GM18505 (cell line): ENCODE data around the gene TBX1.
"Not testable (repeated sequence)": the region's sequence is repeated elsewhere in the genome, so short reads cannot be mapped to it uniquely, and the experiment has no call there.

ENCODE experiments used
- ATAC-seq: cut with Tn5 transposase; IDR thresholded peaks from one replicate; pipeline ENCODE4 v1.9.1; 2021; ENCODE audit not compliant: unreplicated experiment
- POLR2A ChIP-seq: IDR thresholded peaks from 4 replicates; pipeline ENCODE4 v1.6.1; 2011; ENCODE audit warnings: borderline replicate concordance; ENCODE audit not compliant: insufficient read depth, insufficient read length; ENCODE audit errors: extremely low read depth

The TBX1 gene

DNA sequence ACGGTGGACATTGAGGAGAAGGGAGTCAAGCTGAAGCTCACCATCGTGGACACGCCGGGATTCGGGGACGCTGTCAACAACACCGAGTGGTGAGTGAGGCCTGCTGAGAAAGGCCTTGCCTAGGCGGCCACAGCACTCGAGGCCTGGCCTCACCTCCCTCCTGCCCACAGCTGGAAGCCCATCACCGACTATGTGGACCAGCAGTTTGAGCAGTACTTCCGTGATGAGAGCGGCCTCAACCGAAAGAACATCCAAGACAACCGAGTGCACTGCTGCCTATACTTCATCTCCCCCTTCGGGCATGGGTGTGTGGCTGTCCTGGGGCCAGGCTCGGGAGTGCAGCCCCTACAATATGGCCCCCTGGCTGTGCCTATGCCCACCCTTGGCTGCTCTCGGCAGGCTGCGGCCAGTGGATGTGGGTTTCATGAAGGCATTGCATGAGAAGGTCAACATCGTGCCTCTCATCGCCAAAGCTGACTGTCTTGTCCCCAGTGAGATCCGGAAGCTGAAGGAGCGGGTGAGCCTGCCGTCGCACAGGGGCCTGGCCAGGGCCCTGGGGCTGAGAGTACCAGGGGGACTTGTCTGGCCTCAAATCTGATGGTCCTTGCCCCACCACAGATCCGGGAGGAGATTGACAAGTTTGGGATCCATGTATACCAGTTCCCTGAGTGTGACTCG, 40.3 kb upstream of the TBX1 start:
- ATAC-seq = no peak
- no peak for TF ChIP-seq POLR2A

DNA sequence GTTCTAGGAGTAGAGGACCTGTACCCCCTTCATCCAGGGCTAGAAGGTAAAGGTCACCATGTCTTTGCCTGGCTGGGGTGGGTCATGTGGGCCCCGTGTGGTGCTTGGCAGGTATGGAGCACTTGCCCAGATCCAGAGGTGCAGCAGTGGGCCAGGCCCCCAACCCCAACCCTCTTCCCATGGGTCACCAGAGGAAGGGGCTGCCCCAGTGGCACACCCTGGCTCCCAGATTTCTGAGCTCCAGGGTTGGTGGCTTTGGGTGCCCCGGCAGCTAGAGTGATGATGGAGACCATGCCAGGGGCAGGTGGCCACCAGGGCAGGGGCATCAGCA, 39.6 kb upstream of the TBX1 start:
- ATAC-seq = no peak
- no peak for TF ChIP-seq POLR2A

DNA sequence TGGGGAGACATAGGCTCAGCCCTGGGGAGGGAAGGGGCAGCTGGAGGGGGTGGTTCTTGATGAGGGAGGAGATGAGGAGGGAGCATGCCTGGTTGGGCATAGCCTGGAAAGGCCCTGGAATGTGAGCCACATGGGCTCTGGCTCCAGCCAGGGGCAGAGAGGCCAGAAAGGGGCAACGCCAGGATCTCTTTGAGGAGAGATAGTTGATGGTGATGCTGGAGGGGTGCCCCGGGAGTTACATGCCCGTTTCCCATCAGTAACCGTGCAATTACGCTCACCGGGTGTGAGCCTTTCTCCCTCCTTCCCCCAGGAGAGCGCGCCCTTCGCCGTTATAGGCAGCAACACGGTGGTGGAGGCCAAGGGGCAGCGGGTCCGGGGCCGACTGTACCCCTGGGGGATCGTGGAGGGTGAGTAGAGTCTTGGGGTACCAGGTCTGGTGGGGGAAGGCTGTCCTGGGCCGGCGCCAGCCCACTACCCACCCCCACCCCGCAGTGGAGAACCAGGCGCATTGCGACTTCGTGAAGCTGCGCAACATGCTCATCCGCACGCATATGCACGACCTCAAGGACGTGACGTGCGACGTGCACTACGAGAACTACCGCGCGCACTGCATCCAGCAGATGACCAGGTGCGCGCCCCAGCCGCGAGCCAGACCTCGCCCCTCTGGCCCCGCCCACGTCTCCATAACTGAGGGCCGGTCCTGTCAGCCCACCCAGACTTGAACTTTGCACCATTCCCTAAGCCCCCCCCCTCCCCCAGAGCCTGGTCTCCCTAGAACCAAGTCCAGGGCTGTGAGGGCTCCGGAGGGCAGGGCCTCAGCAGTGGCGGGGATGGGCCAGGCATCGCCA, 39.0 kb upstream of the TBX1 start:
- no peak for ATAC-seq
- TF ChIP-seq POLR2A = no peak

DNA sequence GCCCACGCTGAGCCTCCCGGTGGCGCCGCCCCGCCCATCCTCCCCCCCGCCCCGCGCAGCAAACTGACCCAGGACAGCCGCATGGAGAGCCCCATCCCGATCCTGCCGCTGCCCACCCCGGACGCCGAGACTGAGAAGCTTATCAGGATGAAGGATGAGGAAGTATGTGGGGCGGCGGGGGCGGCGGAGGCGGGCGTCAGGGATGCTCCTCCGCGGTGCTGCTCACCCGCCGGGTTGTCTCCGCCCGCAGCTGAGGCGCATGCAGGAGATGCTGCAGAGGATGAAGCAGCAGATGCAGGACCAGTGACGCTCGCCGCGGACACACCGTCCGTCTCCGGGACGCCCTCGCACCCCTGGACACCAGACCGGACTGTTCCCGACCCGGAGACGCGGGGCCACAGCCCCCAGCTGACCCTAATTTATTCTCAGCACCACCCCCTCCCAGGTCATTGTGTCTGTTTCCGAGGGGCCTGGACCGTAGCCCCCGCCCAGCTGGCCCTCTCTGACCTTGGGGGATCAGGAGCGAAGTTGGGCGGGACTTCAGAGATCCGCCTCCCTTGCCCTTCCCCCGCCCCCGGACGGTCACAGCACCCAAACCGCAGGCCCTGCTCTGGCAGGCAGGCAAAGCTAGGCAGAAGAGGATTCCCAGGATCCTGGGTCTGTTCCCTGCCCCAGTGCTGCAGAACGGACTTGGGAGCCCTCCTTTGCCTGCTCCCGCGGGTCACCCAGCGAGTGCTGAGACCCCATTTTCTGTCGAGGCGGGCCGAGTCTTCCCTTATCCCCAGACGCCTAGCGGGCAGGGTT, 38.2 kb upstream of the TBX1 start:
- no peak for TF ChIP-seq POLR2A
- ATAC-seq = no peak

DNA sequence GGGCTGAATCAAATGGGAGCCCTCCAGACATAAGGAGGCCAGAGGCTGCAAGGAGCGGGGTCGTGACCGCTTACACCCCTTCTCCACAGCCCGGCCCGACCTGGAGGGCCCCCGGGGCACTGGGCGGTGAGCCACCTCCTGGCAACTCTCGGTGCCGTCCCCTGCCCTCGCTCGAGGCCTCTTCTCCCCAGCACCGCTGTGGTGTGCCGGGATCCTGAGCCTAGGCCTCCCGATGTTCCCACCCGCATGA, 37.7 kb upstream of the TBX1 start:
- TF ChIP-seq POLR2A = no peak
- ATAC-seq = no peak

DNA sequence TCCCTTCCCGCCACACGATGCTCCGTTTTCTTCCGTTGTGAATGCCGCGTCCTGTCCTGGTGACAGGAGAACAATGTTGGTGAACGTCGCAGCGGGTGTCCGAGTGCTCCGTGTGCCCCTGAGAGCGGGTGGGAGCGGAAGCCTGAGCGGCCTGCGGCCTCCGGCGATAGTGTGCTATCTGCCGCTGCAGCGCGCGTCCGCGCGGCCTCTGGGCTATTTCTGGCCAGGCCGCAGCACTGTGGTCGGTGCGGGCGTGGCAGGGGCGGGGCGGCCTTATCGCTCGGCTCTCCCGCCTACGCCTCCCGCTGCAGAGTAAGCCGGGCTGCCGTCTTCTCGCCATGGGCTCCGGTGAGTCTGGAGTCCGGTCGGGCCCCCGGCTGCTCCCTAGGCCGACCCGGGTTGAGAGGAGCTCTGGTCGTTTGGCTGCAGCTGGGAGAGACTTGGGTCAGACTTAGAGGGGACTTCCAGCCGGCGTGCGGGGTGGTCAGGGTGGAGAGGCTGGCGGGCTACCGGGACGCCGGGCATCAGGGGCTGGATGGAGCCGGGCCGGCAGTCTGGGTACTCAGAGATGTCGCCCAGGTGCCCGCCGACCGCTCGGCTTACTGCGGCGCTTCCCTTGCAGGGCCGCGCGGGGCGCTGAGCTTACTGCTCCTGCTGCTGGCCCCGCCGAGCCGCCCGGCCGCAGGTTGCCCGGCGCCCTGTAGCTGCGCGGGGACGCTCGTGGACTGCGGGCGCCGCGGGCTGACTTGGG, 37.2 kb upstream of the TBX1 start, which contains the start of gene GP1BB:
GP1BB (plus strand) TSS at position 308 of the 751 bp plus-strand sequence; CDS start at position 339, 31 bp downstream.
- no peak for ATAC-seq
- TF ChIP-seq POLR2A = no peak

DNA sequence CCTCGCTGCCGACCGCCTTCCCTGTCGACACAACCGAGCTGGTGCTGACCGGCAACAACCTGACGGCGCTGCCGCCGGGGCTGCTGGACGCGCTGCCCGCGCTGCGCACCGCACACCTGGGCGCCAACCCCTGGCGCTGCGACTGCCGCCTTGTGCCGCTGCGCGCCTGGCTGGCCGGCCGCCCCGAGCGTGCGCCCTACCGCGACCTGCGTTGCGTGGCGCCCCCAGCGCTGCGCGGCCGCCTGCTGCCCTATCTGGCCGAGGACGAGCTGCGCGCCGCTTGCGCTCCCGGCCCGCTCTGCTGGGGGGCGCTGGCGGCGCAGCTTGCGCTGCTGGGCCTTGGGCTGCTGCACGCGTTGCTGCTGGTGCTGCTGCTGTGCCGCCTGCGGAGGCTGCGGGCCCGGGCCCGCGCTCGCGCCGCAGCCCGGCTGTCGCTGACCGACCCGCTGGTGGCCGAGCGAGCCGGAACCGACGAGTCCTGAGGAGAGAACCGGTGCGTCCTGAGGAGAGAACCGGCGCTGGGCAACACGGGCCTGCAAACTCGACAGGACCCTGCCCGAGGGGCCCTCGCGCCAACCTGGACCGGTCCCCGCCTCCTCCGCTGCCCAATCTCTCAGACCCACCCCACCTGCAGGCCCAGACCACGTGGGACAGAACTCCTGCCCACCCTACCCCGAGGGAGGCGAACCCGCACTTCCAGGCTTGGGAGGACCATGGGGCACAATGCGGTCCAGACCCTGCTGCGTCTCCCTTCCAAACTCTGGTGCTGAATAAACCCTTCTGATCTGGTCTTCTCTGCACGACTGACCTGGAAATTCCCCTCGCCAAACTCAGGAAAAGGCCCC, 36.4 kb upstream of the TBX1 start:
- no peak for ATAC-seq
- TF ChIP-seq POLR2A = no peak

DNA sequence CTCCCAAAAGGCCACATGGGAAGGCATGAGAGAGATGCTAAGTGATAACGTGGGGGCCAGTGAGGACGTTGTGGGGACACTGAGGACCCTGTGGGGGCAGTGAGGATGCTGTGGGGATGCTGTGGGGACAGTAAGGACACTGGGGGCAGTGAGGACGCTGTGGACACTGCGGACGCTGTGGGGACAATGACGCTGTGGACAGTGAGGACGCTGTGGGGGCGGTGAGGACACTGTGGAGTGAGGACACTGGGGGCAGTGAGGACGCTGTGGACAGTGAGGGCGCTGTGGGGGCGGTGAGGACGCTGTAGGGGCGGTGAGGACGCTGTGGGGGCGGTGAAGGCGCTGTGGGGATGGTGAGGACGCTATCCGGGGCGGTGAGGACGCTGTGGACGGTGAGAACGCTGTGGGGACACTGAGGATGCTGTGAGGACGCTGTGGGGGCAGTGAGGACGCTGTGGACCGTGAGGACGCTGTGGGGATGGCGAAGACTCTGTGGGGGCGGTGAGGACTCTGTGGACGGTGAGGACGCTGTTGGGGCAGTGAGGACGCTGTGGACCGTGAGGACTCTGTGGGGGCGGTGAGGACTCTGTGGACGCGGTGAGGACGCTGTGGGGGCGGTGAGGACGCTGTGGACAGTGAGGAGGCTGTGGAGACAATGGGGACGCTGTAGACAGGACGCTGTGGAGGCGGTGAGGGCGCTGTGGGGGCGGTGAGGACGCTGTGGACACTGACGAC, 35.5 kb upstream of the TBX1 start:
- TF ChIP-seq POLR2A = no peak
- ATAC-seq = no peak

DNA sequence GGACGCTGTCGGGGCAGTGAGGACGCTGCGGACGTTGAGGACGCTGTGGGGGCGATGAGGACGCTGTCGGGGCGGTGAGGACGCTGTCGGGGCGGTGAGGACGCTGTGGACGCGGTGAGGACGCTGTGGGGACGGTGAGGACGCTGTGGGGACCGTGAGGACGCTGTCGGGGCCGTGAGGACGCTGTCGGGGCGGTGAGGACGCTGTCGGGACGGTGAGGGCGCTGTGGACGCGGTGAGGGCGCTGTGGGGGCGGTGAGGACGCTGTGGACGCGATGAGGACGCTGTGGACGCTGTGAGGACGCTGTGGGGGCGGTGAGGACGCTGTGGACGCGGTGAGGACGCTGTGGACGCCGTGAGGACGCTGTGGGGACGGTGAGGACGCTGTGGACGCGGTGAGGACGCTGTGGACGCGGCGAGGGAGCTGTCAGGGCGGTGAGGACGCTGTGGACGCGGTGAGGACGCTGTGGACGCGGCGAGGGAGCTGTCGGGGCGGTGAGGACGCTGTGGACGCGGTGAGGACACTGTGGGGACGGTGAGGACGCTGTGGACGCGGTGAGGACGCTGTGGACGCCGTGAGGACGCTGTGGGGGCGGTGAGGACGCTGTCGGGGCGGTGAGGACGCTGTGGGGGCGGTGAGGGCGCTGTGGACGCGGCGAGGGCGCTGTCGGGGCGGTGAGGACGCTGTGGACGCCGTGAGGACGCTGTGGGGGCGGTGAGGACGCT, 34.4 kb upstream of the TBX1 start:
- ATAC-seq = not testable (repeated sequence)

DNA sequence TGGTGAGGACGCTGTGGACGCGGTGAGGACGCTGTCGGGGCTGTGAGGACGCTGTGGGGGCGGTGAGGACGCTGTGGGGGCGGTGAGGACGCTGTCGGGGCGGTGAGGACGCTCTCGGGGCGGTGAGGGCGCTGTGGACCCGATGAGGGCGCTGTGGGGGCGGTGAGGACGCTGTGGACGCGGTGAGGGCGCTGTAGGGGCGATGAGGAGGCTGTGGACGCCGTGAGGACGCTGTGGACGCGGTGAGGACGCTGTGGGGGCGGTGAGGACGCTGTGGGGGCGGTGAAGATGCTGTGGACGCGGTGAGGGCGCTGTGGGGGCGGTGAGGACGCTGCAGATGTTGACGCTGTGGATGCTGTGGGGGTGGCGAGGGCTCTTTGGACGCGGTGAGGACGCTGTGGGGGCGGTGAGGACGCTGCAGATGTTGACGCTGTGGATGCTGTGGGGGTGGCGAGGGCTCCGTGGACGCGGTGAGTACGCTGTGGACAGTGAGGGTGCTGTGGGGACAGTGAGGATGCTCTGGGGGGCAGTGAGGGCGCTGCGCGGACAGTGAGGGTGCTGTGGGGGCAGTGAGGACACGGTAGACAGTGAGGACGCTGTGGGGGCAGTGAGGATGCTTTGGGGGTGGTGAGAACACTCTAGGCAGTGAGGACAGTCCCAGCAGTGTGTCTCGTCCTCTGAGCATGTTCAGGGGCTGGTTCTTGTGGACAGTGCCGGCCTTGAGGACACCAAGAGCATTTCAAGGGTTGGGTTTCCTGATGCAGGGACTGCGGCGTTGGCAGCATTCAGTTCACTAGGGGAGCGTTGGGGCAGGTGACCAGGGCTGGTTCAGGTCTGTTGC, 33.0 kb upstream of the TBX1 start:
- ATAC-seq = no peak
- no peak for TF ChIP-seq POLR2A

DNA sequence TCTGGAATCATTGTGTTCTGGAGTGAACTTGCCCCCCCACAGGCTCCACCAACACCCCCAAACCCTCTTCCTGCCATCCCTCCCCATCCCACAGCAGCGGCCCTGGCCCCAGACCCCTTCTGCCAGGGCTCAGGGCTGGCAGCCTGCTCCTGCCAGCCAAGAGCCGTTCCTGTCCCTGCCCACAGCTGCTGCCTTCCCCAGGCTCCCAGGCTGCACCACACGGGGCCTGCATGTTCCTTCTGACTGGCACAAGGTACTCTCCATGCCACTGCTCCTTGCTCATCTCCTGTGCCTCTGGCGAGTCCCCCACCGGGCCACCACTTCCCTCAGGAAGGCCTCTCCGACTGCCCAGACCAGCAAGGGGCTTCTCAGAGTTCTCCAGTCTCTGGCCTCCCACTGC, 32.3 kb upstream of the TBX1 start:
- TF ChIP-seq POLR2A = no peak
- no peak for ATAC-seq
